Tibial nerve (tissue), 4 donors: ENCODE results near the gene KIF13A. TPM values are rescaled to one million over a fixed set of nuclear protein-coding genes. Genes with fewer than 3 reads are reported as not detected.

Experiments
- DNase-seq, 2 donors: peaks; one replicate each; pipeline ENCODE4 v3.0.0-alpha.2; 2019; ENCODE audit warnings: low spot score in 2 of 2
- H3K27ac ChIP-seq, 4 donors: fragments of 200-600 bp; sonication (generic) in 3 of 4; one replicate each; pipeline ENCODE4 v1.5.1; 2017 to 2019; ENCODE audit warnings: mild to moderate bottlenecking in 1 of 4
- H3K27me3 ChIP-seq, 2 donors: fragments of 200-600 bp; sonication (generic) in 1 of 2; one replicate each; pipeline versions ENCODE4 v1.5.1 to v1.6.0; 2017 to 2019
- H3K36me3 ChIP-seq, 3 donors: fragments of 200-600 bp; sonication (generic); one replicate each; pipeline ENCODE4 v1.5.1; 2018 to 2019
- H3K4me1 ChIP-seq, 4 donors: fragments of 200-600 bp; sonication (generic) in 3 of 4; one replicate each; pipeline ENCODE4 v1.5.1; 2017 to 2019
- H3K4me3 ChIP-seq, 4 donors: fragments of 200-600 bp; sonication (generic) in 3 of 4; one replicate each; pipeline ENCODE4 v1.5.1; 2017 to 2019; ENCODE audit warnings: mild to moderate bottlenecking in 1 of 4, moderate library complexity in 1 of 4
- H3K9me3 ChIP-seq, 4 donors: fragments of 200-600 bp; sonication (generic) in 3 of 4; one replicate each; pipeline ENCODE4 v1.5.1; 2017 to 2019
- EP300 ChIP-seq, 2 donors: sonication (generic); formaldehyde crosslinking; IDR thresholded peaks; one replicate each; pipeline ENCODE4 v1.6.1; 2017; ENCODE audit warnings: antibody characterized with exemption in 2 of 2, mild to moderate bottlenecking in 1 of 2
- POLR2A ChIP-seq, 2 donors: fragments of 450-650 bp; IDR thresholded peaks; one replicate each; pipeline ENCODE4 v1.6.1; 2017; ENCODE audit warnings: antibody characterized with exemption in 2 of 2, mild to moderate bottlenecking in 2 of 2, moderate library complexity in 2 of 2
- WGBS, 2 donors: methylation state at CpG; one replicate each; pipeline ENCODE4 v1.1.5; 2018; 5-methylcytosine and 5-hydroxymethylcytosine counted together
- total RNA-seq, 4 donors: library from RNA; depleted of rRNA; stranded (reverse); fragments of >200 nt; gene quantifications; one replicate each; pipeline ENCODE4 v1.1.0, GENCODE V29; 2016
- TF ChIP-seq, protein P1 (sequence below), 5 experiments: fragments of 200-600 bp in 3 of 5; fragments of 450-650 bp in 2 of 5; sonication (generic) in 3 of 5; IDR thresholded peaks; one replicate each; pipeline ENCODE4 v1.5.1; 2016 to 2019; ENCODE audit warnings: antibody characterized with exemption in 5 of 5, mild to moderate bottlenecking in 3 of 5, moderate library complexity in 2 of 5

Gene KIF13A
- total RNA-seq, 4 donors from 2014 or later: 31.8 to 71.9 (median 48.0) TPM

DNA sequence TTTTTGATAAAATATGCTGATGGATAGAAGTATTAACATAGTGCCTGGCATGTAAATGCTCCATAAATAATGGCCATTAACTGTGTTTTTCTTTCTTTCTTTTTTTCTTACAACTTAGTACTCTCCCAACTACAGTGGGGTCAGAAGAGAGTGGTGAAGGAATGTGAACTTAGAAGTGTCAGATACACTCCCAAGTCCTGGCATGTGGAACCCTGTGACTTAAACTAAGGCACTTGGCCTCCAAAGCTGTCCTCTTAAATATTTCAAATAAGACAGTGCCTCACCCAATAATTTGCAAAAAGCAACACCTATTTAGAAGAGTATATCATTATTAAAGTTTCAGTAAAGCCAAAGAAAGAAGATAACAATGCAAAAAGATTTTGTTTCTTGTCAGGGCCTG, 151.7 kb downstream of the KIF13A start:
- peaks cover 0 to 40% (median 0%) of the 10 kb centered on the region in 3 donors for H3K36me3 ChIP-seq
- no peaks in the 10 kb centered on the region for H3K4me1 ChIP-seq
- TF ChIP-seq EP300 (IDR thresholded peaks at IDR 0.05): no peak
- TF ChIP-seq, protein P1, sequence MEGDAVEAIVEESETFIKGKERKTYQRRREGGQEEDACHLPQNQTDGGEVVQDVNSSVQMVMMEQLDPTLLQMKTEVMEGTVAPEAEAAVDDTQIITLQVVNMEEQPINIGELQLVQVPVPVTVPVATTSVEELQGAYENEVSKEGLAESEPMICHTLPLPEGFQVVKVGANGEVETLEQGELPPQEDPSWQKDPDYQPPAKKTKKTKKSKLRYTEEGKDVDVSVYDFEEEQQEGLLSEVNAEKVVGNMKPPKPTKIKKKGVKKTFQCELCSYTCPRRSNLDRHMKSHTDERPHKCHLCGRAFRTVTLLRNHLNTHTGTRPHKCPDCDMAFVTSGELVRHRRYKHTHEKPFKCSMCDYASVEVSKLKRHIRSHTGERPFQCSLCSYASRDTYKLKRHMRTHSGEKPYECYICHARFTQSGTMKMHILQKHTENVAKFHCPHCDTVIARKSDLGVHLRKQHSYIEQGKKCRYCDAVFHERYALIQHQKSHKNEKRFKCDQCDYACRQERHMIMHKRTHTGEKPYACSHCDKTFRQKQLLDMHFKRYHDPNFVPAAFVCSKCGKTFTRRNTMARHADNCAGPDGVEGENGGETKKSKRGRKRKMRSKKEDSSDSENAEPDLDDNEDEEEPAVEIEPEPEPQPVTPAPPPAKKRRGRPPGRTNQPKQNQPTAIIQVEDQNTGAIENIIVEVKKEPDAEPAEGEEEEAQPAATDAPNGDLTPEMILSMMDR (IDR thresholded peaks at IDR 0.05): no peak
- TF ChIP-seq POLR2A (IDR thresholded peaks at IDR 0.05): no peak
- H3K27ac ChIP-seq: no peak overlapping the region
- H3K27me3 ChIP-seq: no peaks in the 10 kb centered on the region
- H3K9me3 ChIP-seq: no peaks in the 10 kb centered on the region
- H3K4me3 ChIP-seq: no peak overlapping the region
- DNase-seq: no peak

GRCh38 chr6:17831135-17831534, 156.3 kb downstream of the KIF13A start:
- no peak overlapping the region for H3K27ac ChIP-seq
- DNase-seq: no peak
- peaks cover 2 to 66% (median 14%) of the 10 kb centered on the region in 3 donors for H3K36me3 ChIP-seq
- no peak overlapping the region for H3K4me3 ChIP-seq
- WGBS, 2 donors: 41 to 50% methylated on average over 4 of the region's 4 CpGs
- no peaks in the 10 kb centered on the region for H3K9me3 ChIP-seq
- no peaks in the 10 kb centered on the region for H3K4me1 ChIP-seq
- H3K27me3 ChIP-seq: no peaks in the 10 kb centered on the region
- TF ChIP-seq POLR2A (IDR thresholded peaks at IDR 0.05) (no peak), EP300 (IDR thresholded peaks at IDR 0.05) (no peak)
- TF ChIP-seq, protein P1 (IDR thresholded peaks at IDR 0.05): no peak

- DNase-seq: no peak
- Histone ChIP-seq H3K27me3 (no peaks in the 10 kb centered on the region), H3K4me1 (no peaks in the 10 kb centered on the region), H3K27ac (no peak overlapping the region), H3K9me3 (no peaks in the 10 kb centered on the region), H3K36me3 (peaks cover 5 to 75% (median 14%) of the 10 kb centered on the region in 3 donors), H3K4me3 (no peak overlapping the region)
- no peak for TF ChIP-seq EP300 (IDR thresholded peaks at IDR 0.05)
- TF ChIP-seq POLR2A (IDR thresholded peaks at IDR 0.05): no peak
- 92% methylated on average over 3 of the region's 3 CpGs for WGBS, 2 donors
Measured at GRCh38 chr6:17829905-17830304, 157.5 kb downstream of the KIF13A start.

DNA sequence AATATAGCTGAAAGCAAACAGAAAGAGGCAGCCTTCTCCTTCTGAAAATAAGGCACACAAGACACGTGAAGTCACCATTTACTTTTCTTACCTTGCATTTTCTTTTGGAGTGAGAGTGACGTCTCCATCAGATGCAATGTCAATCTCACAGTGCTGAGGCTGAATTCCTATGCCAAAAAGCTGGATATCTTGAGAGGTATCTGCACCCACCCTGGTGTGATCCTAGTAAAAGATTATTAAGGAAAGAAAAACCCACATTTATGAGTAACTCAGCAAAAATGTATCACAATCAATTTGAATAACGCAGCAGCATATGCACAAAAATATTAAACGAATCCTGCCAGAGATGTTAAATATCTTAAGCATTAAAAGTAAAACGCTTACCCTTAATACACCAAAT, 159.3 kb downstream of the KIF13A start:
- H3K36me3 ChIP-seq: peaks cover 5 to 87% (median 14%) of the 10 kb centered on the region in 3 donors
- TF ChIP-seq EP300 (IDR thresholded peaks at IDR 0.05) (no peak), POLR2A (IDR thresholded peaks at IDR 0.05) (no peak)
- TF ChIP-seq, protein P1 (IDR thresholded peaks at IDR 0.05): no peak
- WGBS, 2 donors: 88 to 92% methylated on average over 5 of the region's 5 CpGs

DNA sequence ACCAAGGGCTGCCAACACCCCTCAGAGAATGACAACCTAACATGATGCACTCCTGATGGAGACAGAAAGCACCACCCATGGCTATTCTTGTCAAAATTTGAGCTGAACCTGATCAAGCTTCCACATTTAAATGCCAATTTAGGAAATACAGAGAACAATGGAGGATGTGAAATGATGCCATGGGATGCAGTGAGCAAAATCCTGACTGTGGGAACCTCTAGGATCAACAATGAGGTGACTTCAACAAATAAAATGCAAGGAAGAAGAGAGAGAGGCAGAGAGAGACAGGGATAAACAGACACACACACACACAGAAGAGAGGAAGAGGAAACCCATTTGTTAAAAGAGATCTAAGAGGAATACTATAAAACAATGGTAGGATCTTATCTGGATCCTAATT, 161.1 kb downstream of the KIF13A start:
- Histone ChIP-seq H3K36me3 (peaks cover 5 to 86% (median 14%) of the 10 kb centered on the region in 3 donors), H3K27ac (no peak overlapping the region), H3K4me1 (no peaks in the 10 kb centered on the region), H3K9me3 (no peaks in the 10 kb centered on the region), H3K27me3 (no peaks in the 10 kb centered on the region), H3K4me3 (no peak overlapping the region)
- DNase-seq: no peak
- TF ChIP-seq, protein P1 (IDR thresholded peaks at IDR 0.05): no peak
- TF ChIP-seq POLR2A (IDR thresholded peaks at IDR 0.05): no peak

More for the DNA sequence above, 159.3 kb downstream of the KIF13A start:
- DNase-seq: no peak
- no peak overlapping the region for H3K4me3 ChIP-seq
- H3K27ac ChIP-seq: no peak overlapping the region
- H3K27me3 ChIP-seq: no peaks in the 10 kb centered on the region
- H3K4me1 ChIP-seq: no peaks in the 10 kb centered on the region
- no peaks in the 10 kb centered on the region for H3K9me3 ChIP-seq

DNA sequence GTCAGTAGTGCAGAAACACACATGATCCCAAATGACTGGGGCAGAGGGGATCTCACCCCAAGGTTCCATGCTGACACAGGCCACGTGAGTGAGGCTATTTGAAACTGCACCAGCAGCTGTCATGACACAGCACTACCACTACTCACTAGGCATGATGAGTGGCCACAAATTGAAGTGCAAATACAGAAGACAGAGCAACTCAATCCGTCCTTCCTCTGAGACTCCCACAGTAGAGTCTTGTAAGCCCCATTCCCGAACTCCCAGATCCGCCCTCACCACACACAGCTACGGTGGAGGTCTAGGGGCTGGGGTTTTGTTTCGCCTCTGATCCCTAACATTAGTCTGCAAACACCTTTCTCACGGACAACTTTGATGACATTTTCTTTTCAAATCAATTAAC, 167.4 kb downstream of the KIF13A start:
- TF ChIP-seq, protein P1 (IDR thresholded peaks at IDR 0.05): no peak
- TF ChIP-seq POLR2A (IDR thresholded peaks at IDR 0.05): no peak
- Histone ChIP-seq H3K27ac (no peak overlapping the region), H3K27me3 (no peaks in the 10 kb centered on the region), H3K9me3 (no peaks in the 10 kb centered on the region), H3K36me3 (peaks cover 0 to 55% (median 0%) of the 10 kb centered on the region in 3 donors), H3K4me1 (no peaks in the 10 kb centered on the region), H3K4me3 (no peak overlapping the region)
- WGBS, 2 donors: 80 to 91% methylated on average over 7 of the region's 7 CpGs
- no peak for DNase-seq
